ENCODE data around the gene EFNA2.
"Not testable (repeated sequence)": the region's sequence is repeated elsewhere in the genome, so short reads cannot be mapped to it uniquely, and the experiment has no call there.

EFNA2 gene

DNA sequence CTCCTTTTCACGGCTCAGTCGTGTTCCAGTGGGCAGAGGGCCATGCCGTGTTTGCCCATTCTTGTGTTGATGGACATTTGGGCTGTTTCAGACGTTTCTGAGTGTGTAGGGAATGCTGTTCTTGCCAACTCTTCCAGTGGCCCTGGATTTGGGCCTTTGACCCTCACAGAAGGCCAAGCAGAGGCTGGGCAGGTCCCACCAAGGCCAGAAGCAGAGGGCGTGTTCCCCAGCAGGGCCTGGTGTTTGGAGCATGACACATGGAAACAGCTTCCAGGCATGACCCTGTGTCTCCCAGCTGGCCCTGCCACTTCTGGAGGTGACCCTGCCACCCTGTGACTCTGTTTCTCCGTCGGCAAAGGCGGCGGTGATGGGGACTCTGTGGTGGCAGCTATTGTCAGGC is 35.9 kb downstream of the EFNA2 start:
- TF ChIP-seq CTCF (IDR thresholded peaks at IDR 0.05; ENCODE audit: extremely low read depth, insufficient read depth, missing control alignments) = no peak
- DNase-seq (ENCODE audit: low spot score) = no peak
- in situ Hi-C loops (cut with MboI; ENCODE audit: low pct_unique_long_range_greater_than_20kb, low sequenced_read_pairs, unreplicated experiment) = no loop called here

- no peak for TF ChIP-seq CTCF (IDR thresholded peaks at IDR 0.05; ENCODE audit: extremely low read depth, insufficient read depth, missing control alignments)
- in situ Hi-C loops (cut with MboI; ENCODE audit: low pct_unique_long_range_greater_than_20kb, low sequenced_read_pairs, unreplicated experiment) = no loop called here
- no peak for DNase-seq (ENCODE audit: low spot score)
Observed at GRCh38 chr19:1322198-1322981, 36.7 kb downstream of the EFNA2 start.

GRCh38 chr19:1324249-1324805 is 38.7 kb downstream of the EFNA2 start:
- no peak for TF ChIP-seq CTCF (IDR thresholded peaks at IDR 0.05; ENCODE audit: extremely low read depth, insufficient read depth, missing control alignments)
- in situ Hi-C loops (cut with MboI; ENCODE audit: low pct_unique_long_range_greater_than_20kb, low sequenced_read_pairs, unreplicated experiment) = no loop called here
- DNase-seq (ENCODE audit: low spot score) = no peak

- TF ChIP-seq CTCF (IDR thresholded peaks at IDR 0.05; ENCODE audit: extremely low read depth, insufficient read depth, missing control alignments) = no peak
- in situ Hi-C loops (cut with MboI; ENCODE audit: low pct_unique_long_range_greater_than_20kb, low sequenced_read_pairs, unreplicated experiment) = no loop called here
- DNase-seq (ENCODE audit: low spot score) = no peak
Observed at GRCh38 chr19:1324806-1325567, 39.3 kb downstream of the EFNA2 start.

DNA sequence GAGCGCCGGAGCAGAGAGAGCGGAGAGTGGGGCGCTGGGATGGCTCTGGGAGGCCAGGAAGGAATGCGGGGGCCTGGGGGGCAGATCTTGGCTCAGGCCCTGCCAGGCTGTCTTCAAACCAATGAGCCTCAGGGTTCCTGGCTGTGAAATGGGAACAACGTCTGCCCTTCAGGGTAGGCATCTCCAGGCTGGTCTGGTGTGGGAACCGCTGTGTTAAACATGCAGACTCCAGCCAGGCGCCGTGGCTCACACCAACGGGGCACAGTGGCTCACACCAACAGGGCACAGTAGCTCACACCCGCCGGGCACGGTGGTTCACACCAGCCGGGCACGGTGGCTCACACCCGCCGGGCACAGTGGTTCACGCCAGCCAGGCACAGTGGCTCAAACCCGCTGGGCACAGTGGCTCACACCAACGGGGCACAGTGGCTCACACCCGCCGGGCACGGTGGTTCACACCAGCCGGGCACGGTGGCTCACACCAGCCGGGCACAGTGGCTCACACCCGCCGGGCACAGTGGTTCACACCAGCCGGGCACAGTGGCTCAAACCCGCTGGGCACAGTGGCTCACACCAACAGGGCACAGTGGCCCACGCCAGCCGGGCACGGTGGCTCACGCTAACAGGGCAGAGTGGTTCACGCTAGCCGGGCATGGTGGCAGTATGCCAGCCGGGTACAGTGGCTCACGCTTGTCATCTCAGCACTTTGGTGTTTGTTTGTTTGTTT is 40.1 kb downstream of the EFNA2 start:
- no peak for TF ChIP-seq CTCF (IDR thresholded peaks at IDR 0.05; ENCODE audit: extremely low read depth, insufficient read depth, missing control alignments)
- no peak for DNase-seq (ENCODE audit: low spot score)
- in situ Hi-C loops (cut with MboI; ENCODE audit: low pct_unique_long_range_greater_than_20kb, low sequenced_read_pairs, unreplicated experiment) = no loop called here

DNA sequence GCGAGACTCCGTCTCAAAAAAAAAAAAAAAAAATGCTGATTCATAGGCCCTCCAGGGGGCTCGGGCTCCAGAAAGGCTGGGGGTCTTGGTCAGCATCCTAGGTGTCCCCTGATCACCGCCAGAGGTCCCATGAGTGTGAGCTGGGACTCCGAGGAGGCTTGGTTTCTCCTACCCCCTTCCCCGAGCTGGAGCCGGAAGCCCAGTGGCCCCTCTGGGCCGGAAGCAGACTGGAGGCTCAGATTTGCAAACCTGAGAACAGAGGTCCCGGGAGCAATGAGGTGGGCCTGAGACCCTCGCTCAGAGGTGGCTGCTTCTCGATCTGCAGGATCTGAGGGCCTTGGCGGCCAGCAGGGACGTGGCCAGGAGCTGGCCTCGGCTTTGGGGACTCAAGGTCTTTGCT is 41.5 kb downstream of the EFNA2 start:
- no peak for TF ChIP-seq CTCF (IDR thresholded peaks at IDR 0.05; ENCODE audit: extremely low read depth, insufficient read depth, missing control alignments)
- in situ Hi-C loops (cut with MboI; ENCODE audit: low pct_unique_long_range_greater_than_20kb, low sequenced_read_pairs, unreplicated experiment) = no loop called here
- no peak for DNase-seq (ENCODE audit: low spot score)

GRCh38 chr19:1332208-1332607 is 46.5 kb downstream of the EFNA2 start:
- DNase-seq (ENCODE audit: low spot score); in situ Hi-C loops (cut with MboI; ENCODE audit: low pct_unique_long_range_greater_than_20kb, low sequenced_read_pairs, unreplicated experiment): not testable (repeated sequence)
